NCI-H1436 treated with DMSO at 0.1 percent for 48 hours (cell line): ENCODE data around the gene TMEM59.
"Not testable (repeated sequence)": the region's sequence is repeated elsewhere in the genome, so short reads cannot be mapped to it uniquely, and the experiment has no call there.

Experiments used
- DNase-seq: peaks from one replicate; lab custom pipeline; 2025; lab: John Stamatoyannopoulos, UW

Gene TMEM59

DNA sequence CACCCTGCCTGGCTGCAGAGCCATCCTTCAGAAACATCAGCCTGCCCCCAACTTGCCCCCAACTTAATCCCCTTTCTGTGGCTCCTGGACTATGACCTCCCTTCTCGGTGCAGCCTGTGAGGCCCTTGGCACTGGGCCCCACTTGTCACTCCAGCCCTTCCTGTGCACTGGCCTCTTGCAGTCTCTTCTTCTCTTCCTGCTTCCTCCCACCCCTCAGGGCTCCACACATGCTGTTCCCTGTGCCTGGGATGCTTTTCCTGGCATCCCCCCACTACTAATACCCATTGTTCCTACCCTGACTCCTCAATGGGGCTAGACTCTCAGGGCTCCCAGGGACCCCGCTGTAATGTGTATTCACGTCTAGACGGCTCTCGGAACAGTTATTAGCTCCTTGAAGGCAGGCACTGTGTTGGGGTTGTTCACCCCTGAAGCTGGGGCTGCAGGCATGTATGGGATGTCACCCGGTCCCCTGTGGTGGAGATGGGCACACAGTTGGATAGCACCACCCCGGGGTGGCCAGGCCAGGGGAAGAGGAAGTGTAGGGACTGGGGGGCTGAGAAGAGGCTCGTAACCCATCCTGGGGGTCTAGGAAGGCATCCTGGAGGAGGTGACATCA is 39.5 kb downstream of the TMEM59 start:
- no peak for DNase-seq

DNA sequence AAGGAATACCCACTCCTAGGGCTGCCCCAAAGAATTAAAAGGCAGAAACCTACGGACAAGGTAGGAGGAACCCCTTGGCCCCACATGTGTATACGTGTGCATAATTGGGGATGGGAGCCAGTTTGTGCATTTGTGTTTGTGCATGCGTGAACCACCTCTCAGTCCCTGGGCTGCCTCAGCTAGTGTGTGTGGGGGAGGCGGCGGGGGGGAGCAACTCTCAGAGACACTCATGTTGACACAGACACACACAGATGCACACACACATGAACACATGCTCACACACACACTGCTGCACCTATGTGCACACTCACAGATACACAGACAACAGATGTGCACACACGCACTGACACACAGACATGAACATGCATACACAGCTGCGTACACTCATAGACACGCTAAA is 40.1 kb downstream of the TMEM59 start:
- DNase-seq: no peak

DNA sequence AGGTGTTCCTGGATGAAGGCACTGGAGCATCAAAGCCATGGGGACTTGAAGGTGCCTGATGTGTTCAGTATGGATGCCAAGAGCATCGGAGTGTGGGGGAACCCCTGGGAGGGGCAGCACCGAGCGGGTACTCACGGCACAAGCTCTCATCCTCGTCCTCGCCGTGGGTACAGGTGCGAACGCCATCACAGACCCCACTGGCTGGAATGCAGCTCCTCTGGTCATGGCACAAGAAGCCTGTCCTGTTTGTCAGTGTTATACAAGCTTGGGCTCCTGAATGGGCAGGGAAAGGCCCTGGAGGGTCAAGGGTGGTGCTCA is 41.0 kb downstream of the TMEM59 start:
- DNase-seq: no peak

DNA sequence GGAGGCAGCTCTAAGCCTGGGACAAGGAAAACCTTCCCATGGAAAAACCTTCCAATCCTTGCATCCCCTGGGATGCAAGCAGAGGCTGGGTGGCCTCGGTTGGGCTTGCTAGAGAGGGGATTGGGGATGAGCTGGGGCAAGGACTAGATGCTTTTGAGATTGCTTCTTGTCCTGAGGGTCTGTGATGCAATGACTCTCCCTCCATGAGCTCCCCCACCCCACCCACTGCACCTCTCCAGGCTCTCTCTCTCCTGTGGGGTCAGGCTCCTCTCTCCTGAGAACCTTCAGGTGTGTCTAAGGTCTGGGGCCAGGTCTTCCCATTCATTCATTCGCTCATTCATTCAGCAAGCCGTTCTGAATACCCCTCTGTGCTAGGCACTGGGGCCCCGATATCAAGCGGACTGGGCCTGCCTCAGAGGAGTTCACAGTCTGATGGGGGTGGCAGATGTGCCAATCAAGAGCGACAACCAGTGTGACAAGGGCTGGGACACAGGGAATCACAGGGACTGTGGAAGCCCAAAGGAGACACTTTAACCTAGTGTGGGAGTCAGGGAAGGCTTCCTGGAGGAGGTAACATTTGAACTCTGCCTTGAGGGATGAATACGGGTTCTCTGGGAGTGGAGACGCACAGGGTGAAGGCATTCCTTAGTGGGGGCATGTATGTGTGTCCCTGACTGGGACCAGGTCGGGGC is 41.5 kb downstream of the TMEM59 start:
- no peak for DNase-seq

DNA sequence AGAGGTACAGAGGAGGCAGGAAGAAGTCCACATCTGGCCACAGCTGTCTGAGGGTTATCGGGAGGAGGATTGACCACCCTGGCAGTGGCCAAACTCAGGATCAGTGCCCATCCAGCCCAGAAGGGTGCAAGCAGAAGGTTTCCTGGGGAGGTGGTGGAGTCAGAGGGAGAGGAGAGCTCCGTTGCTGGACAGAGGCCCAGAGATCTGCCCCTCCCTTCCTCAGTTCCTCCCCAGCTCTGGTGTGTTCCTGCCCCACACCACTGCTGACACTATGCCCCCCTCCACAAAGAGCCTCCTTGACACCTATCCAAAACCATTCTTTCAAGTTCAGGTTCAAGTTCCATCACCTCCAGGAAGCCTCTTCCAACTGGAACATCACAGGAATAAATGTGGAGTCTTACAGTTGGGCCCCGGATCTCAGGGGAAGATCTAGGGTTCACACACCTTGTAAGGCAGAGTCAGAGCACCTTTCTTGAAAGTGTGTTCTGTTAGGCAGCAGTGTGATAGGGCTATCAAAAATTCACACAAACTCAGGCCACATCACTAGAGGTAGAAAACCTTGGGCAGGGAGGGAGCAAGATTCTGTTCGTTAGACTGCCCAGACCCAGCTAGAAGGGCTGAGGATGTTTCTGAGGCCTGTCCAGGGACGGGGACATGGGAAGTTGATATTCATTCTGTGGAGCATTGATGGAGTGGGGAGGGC is 42.4 kb downstream of the TMEM59 start:
- DNase-seq: no peak

DNA sequence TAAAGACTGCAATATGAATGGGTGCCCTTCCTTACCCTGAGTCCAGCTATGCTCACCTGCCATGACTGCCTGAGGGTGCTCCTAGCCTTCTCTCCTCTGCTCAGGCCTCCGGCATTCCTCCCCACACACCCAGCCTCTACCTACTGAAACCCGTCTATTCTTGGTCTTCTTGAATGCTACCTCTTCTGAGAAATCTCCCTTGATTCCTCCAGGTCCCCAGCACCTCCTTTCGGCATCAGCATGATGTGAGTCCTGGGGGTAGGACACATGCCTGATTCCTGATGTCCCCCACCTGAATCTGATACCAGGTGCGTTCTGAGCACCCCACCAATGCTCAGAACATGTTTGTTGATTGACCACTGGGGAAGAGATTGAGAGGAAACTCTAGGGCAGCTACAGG is 43.6 kb downstream of the TMEM59 start:
- no peak for DNase-seq

DNA sequence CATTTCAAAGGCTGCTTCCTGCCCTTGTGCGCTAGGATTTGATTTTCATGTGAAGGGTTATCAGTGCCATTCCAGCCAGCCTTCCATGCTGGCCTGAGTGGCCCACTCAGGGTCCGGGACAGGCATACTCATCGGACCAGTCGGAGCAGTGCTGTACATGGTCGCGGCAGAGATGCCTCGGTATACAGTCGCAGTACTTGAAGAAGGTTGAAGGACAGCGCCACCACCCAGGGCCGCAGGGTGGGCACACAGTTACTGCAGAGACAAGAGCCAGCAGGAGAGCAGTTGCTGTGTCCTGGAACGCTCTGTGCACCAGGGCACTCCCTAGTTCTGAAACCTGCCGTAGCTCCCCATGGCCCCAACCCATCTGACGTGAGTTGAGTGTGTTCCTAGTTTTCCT is 44.1 kb downstream of the TMEM59 start:
- DNase-seq: no peak

DNA sequence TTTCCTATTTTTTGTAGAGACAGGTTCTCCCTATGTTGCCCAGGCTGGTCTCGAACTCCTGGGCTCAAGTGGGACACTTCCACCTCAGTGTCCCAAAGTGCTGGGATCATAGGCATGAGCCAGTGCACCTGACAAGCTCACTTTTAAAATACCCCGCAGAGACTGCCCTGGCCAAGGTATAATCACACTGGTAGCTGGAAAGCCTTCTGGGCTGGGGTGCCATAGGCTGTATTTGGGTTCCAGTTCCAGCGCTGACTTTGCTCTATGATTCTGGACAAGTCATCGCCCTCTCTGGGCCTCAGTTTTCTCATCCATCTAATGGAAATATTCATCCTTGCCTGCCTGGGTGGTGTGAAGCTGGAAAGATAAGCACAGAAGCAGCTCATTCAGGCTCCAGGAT is 45.4 kb downstream of the TMEM59 start:
- no peak for DNase-seq

DNA sequence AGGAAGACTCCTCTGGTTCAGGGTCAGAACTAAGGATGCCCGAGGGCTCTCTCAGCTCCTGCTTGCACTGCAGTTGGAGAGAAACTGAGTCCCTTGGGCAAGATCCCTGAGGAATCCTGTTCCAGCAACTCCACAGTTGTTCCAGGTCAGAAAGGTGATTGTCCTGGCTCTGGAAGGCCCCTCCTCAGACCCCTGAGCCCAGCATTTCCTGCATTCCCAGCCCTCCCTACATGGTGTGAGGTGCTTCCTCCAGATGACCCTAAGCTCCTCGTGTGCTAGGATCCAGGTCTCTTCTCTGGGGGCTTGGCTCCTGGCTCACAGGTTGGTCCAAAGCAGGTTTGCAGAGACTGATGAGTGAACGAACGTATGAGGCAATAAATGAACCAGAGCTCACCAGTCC is 46.5 kb downstream of the TMEM59 start:
- DNase-seq: no peak

DNA sequence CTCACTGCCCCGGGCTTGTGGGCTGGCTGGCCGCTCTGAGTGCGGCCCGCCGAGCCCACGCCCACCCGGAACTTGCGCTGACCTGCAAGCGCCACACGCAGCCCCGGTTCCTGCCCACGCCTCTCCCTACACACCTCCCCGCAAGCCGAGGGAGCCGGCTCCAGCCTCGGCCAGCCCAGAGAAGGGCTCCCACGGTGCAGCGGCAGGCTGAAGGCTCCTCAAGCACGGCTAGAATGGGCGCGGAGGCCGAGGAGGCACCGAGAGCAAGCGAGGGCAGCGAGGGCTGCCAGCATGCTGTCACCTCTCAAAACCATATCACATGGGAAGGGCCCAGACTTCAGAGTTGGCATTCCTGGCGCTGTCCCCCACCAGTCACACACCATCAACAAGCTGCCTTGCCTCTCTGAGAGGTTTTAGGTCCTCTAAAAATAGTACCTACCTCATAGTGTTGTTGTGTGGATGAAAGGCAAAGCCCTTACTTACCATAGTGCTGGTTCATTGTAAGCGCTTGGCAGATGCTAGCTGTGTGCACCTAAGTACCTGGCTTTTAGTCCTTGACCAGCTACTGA is 48.4 kb downstream of the TMEM59 start:
- DNase-seq: no peak

DNA sequence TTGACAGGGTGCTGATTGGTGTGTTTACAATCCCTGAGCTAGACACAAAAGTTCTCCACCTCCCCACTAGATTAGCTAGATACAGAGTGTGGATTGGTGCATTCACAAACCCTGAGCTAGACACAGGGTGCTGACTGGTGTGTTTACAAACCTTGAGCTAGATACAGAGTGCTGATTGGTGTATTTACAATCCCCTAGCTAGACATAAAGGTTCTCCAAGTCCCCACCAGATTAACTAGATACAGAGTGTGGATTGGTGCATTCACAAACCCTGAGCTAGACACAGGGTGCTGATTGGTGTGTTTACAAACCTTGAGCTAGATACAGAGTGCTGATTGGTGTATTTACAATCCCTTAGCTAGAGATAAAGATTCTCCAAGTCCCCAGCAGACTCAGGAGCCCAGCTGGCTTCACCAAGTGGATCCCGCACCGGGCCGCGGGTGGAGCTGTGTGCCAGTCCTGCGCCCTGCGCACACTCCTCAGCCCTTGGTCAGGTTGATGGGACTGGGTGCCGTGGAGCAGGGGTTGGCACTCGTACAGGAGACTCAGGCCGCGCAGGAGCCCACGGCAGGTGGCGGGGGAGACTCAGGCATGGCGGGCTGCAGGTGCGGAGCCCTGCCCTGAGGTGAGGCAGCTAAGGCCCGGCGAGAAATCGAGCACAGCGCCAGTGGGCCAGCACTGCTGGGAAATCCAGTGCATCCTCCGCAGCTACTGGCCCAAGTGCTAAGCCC is 49.1 kb downstream of the TMEM59 start:
- DNase-seq: not testable (repeated sequence)

DNA sequence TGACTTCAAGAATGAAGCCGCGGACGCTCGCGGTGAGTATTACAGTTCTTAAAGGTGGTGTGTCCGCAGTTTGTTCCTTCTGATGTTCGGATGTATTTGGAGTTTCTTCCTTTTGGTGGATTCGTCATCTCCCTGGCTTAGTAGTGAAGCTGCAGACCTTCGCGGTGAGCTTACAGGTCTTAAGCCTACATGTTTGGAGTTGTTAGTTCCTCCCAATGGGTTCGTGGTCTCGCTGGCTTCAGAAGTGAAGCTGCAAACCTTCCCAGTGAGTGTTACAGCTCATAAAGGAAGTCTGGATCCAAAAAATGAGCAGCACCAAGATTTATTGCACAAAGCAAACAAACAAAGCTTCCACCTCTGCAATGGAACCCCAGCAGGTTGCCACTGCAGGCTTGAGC is 49.8 kb downstream of the TMEM59 start:
- no peak for DNase-seq

DNA sequence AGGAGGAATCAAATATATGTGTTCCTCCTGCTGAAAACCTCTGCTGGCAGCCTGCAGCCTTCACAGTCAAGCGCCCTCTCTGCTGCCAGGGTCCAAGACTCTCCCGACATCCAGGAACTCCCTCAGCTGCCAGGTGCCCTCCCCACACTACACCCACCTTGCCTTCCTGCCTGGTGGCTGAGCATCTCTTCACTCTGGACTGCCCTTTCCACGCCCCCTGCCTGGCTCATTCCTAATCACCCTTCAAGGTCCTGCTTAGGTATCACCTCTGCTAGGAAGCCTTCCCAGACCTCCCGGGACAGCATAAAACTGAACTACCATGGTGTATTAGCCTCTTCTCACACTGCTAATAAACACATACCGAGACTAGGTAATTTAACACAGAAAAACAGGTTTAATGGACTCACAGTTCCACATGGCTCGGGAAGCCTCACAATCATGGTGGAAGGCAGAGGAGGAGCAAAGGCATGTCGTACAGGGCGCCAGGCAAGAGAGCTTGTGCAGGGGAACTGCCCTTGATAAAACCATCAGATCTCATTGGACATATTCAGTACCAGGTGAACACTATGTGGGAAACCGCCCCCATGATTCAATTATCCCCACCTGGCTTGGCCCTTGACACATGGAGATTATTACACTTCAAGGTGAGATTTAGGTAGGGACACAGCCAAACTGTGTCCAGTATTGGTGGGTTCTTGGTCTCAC is 50.3 kb downstream of the TMEM59 start:
- no peak for DNase-seq

DNA sequence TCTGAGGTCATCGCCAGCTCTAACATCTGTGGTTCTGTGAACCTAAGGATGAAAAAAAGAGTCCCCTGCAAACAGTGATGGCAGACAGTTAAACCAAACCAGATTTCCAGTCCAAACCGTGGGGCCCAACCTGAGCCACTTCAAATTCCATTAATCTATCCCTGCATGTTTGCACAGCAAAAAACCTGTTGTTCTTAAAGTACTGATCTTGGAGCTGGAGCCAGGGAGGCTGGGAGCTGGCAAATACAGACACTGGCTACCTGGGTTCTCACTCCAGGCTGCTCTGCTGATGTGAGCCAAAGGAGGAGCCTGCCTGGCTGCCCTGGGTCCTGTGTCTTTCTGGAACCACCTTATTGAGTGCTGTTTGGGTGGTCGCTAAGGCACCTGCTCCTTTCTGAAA is 51.4 kb downstream of the TMEM59 start:
- DNase-seq: no peak

DNA sequence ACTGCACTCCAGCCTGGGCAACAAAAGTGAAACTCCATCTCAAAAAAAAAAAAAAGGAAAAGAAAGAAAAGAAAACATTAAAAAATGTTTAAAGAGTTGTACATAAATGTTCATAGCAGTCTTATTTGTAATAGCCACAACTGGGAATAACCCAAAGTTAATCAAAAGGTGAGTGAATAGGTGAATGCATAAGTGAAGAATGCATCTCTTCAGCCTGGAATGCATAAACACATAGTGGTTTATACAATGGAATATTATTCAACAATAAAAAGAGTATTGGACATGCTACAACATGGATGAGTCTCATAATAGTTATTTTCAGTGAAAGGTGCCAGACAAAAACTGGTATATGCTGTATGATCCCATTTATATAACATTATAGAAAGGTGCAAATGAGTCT is 53.1 kb downstream of the TMEM59 start:
- no peak for DNase-seq

DNA sequence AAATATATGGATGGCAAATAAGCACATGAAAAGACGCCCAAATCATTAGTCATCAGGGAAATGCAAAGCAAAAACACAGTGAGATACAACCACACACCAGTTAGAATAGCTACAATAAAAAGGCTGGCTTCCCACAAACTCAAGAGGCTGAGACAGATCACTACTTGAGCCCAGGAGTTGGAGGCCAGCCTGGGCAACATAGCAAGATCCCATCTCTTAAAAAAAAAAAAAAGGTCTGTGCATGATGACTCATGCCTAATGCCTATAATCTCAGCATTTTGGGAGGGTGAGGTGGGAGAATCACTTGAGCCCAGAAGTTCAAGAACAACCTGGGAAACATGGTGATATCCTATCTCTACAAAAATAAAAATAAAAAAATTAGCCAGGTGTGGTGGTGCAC is 54.8 kb downstream of the TMEM59 start:
- DNase-seq: no peak

DNA sequence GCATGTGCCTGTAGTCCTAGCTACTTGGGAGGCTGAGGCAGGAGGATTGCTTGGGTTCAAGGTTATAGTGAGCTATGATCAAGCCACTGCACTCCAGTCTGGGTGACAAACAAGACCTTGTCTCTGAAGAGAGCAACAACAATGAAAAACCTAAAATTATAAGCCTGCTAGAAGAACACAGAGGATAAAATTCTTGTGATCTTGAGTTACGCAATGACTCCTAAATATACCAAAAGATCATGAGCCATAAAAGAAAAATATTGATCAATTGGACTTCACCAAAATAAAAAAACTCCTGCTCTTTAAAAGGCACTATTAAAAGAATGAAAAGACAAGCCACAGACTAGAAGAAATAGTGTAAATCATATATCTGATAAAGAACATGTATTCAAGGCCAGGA is 57.3 kb downstream of the TMEM59 start:
- no peak for DNase-seq

DNA sequence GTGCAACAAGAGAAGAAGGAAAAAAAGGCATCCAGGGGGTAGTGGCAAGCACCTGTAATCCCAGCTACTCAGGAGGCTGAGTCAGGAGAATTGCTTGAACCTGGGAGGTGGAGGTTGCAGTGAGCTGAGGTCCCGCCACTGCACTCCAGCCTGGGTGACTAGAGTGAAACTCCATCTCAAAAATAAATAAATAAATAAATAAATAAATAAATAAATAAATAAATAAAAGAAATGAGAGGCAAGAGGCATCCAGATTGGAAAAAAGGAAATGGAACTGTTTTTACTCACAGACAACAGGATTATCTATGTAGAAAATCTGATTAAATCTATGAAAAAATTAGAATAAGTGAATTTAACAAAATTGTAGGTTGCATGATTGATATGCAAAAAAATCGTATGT is 58.5 kb downstream of the TMEM59 start:
- DNase-seq: not testable (repeated sequence)

DNA sequence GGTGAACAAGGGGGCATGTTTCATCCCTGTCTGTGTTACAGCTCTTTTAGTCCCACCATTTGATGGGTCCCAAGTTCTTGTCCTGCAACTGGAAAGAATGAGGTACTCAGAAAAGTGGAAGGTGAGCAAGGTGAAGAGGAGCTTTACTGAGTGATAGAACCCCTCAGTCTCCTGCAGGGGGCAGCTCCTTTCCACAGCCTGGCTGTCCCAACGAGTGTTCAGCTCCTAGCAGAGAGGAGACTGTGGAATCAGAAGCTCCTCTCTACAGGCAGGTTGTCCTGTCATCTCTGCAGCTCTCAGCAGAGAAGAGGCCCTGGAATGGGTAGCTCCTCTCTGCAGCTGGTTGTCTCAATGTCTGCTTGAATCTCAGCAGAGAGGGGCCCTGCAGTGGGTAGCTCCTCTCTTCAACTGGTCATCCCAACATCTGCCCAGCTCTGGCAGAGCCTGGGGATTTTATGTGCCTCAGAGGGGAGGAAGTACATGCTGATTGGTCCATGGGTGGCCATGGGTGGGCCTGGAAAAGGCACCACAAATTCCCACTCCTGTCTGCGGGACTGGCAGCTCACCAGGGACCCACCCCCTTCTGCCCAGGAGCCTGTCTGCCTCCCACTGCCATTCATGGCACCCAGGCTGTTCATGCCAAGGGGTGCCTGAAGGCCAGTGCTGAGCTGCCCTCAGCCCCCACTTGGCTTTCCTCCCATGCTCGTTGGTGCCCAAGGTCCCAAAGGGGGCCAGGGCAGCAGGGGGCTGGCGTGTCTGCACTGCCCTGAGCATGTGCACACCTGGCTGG is 60.7 kb downstream of the TMEM59 start:
- no peak for DNase-seq

DNA sequence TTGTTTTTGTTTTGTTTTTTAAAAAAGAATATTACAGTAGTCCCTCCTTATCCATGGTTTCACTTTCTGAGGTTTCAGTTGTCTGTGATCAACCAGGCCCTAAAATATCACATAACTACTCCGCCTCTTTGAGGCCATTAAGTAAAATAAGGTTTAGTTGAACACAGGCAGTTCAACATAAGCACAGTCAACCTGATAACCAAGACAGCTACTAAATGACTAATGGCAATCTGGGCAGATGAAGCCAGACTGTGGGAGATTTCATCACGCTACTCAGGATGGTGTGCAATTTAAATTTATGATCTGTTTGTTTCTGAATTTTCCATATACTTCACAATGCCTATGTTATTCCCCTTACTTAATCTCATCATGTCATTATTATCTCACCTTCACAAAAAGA is 65.1 kb downstream of the TMEM59 start:
- DNase-seq: no peak

DNA sequence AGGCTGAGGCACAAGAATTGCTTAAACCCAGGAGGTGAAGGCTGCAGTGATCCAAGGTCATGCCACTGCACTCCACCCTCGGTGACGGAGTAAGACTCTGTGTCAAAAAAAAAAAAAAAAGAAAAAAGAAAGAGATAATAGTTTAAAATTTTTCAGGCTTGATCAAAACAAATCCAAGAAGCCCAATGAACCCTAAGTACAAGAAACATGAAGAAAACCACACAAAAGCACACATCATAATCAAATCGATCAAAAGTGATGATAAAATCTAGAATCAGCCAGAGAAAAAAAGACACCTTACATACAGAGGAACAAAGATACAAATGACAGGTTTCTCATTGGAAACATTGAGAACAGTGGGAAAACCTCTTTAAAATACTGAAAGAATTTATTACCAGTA is 66.5 kb downstream of the TMEM59 start:
- DNase-seq: no peak
